ENCODE data around the gene GALNT16.
A peak's percentile ranks its signal among the peaks of the same experiment; 100 is the strongest.
"Not testable (repeated sequence)": the region's sequence is repeated elsewhere in the genome, so short reads cannot be mapped to it uniquely, and the experiment has no call there.

GALNT16 gene

GRCh38 chr14:69260190-69260860 lies 367 bp downstream of the GALNT16 start:
- DNase-seq (ENCODE audit: low spot score) = peak; percentile 49

- DNase-seq (ENCODE audit: low spot score) = no peak
Observed at GRCh38 chr14:69260861-69261564, 1.1 kb downstream of the GALNT16 start.

- peak; percentile 25 for DNase-seq (ENCODE audit: low spot score)
Observed at GRCh38 chr14:69261761-69262331, 1.9 kb downstream of the GALNT16 start.

GRCh38 chr14:69262516-69262915 lies 2.6 kb downstream of the GALNT16 start:
- DNase-seq (ENCODE audit: low spot score) = no peak

- DNase-seq (ENCODE audit: low spot score) = peak; percentile 42
Observed at GRCh38 chr14:69263364-69263763, 3.4 kb downstream of the GALNT16 start.

GRCh38 chr14:69263771-69264170 lies 3.8 kb downstream of the GALNT16 start:
- DNase-seq (ENCODE audit: low spot score) = no peak

GRCh38 chr14:69266572-69267345 lies 6.8 kb downstream of the GALNT16 start:
- DNase-seq (ENCODE audit: low spot score) = no peak

- DNase-seq (ENCODE audit: low spot score) = no peak
Observed at GRCh38 chr14:69267492-69267891, 7.5 kb downstream of the GALNT16 start.

- DNase-seq (ENCODE audit: low spot score) = no peak
Observed at GRCh38 chr14:69268223-69268622, 8.3 kb downstream of the GALNT16 start.

- DNase-seq (ENCODE audit: low spot score) = no peak
Observed at GRCh38 chr14:69268763-69269162, 8.8 kb downstream of the GALNT16 start.

GRCh38 chr14:69269381-69269780 lies 9.4 kb downstream of the GALNT16 start:
- DNase-seq (ENCODE audit: low spot score) = no peak

GRCh38 chr14:69270097-69270496 lies 10.1 kb downstream of the GALNT16 start:
- no peak for DNase-seq (ENCODE audit: low spot score)

GRCh38 chr14:69270795-69271708 lies 11.1 kb downstream of the GALNT16 start:
- DNase-seq (ENCODE audit: low spot score) = no peak

GRCh38 chr14:69274321-69274720 lies 14.4 kb downstream of the GALNT16 start:
- no peak for DNase-seq (ENCODE audit: low spot score)

- DNase-seq (ENCODE audit: low spot score) = no peak
Observed at GRCh38 chr14:69275331-69275730, 15.4 kb downstream of the GALNT16 start.

GRCh38 chr14:69277356-69277755 lies 17.4 kb downstream of the GALNT16 start:
- DNase-seq (ENCODE audit: low spot score) = not testable (repeated sequence)

GRCh38 chr14:69280746-69281291 lies 20.9 kb downstream of the GALNT16 start:
- no peak for DNase-seq (ENCODE audit: low spot score)

- no peak for DNase-seq (ENCODE audit: low spot score)
Observed at GRCh38 chr14:69281450-69282169, 21.7 kb downstream of the GALNT16 start.

- DNase-seq (ENCODE audit: low spot score) = no peak
Observed at GRCh38 chr14:69282448-69282847, 22.5 kb downstream of the GALNT16 start.

- DNase-seq (ENCODE audit: low spot score) = no peak
Observed at GRCh38 chr14:69284170-69284569, 24.2 kb downstream of the GALNT16 start.

Measured in SW480 (cell line).